GM12872 (cell line): ENCODE results near the gene GABRR2.

Experiments used
- CTCF ChIP-seq: IDR thresholded peaks from 3 replicates; pipeline ENCODE4 v1.5.1; 2011; ENCODE audit warnings: low read depth, mild to moderate bottlenecking, low read length, moderate library complexity; ENCODE audit not compliant: insufficient read depth

The GABRR2 gene

DNA sequence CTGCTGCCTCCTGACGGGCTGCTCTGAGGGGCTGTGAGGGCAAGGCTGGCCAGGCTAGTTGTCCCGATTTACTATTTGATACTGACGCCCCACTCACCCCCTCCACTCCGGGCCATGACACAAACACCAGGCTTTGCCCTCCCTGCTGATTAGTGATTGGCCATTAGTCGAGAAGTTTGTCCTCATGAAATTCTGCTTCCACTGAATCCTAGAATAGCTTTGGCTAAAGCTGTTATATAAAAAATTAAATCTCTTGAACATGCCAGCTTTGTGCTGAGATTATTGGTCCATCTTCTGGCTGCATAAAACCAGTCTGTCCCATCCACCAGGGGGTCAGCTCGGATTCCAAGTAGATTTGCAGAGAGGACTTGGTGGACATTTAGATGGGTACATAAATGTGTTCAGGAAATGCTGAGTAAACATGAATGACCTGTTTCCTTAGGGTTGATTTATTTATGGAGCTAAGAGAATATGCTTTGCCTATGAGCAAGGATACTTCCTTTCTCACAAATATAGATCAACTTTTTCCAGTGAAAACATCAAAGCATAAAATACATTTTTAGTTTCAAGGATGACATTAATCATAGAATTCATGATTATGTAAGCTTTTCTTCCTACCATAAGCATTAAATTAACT lies at the start of gene GABRR2:
GABRR2 (minus strand) TSS at position 51 of the 637 bp plus-strand sequence. CDS start 134 bp downstream, outside the sequence.
- TF ChIP-seq CTCF, result no peak

- TF ChIP-seq CTCF, result no peak
Measured at GRCh38 chr6:89364586-89364985, 49.5 kb upstream of the GABRR2 start.

DNA sequence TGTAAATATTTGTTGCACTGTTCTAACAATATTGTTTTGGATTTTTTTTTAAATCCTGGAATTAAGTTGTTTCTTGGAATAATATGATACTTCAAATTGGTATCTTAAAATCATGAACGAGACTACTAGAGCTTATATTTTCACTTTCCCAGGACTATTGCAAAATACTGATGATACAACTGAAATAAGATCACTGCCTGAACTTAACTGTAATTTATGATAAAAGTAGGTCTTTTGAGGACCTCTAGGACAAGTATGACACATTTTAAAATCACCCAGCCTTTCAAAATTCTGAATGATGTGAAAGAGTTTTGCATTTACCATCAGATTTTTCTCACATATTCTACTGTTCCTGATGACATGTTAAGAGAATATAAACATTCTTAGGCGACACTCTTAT lies 46.1 kb upstream of the GABRR2 start:
- no peak for TF ChIP-seq CTCF

GRCh38 chr6:89360415-89360999 lies 45.4 kb upstream of the GABRR2 start:
- no peak for TF ChIP-seq CTCF

GRCh38 chr6:89359561-89359960 lies 44.5 kb upstream of the GABRR2 start:
- no peak for TF ChIP-seq CTCF

DNA sequence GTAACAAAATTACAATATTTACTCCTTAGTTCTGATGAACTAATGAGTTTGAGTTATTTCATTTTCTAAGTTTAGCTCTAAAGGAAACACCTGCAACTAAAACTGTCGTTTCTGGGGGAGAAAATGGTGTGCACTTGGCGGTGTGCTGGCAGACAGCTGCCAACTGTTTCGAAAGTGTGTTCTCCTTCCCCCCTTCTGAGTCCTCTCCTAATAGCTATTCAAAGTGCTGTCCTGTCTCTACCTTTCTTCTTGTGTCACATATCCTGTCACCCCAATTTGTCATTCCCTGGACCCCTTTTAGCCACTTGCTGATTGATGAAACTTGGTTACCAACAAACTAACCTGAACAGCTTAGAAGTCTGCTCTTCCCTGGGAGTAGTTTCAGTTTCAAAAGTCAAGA lies 42.3 kb upstream of the GABRR2 start:
- no peak for TF ChIP-seq CTCF

- no peak for TF ChIP-seq CTCF
Measured at GRCh38 chr6:89356642-89357170, 41.6 kb upstream of the GABRR2 start.
